SHP77 treated with DMSO at 0.1 percent for 48 hours (cell line): ENCODE results near the gene GYPE.
"Not testable (repeated sequence)": the region's sequence is repeated elsewhere in the genome, so short reads cannot be mapped to it uniquely, and the experiment has no call there.

Source experiments
- DNase-seq: peaks from one replicate; lab custom pipeline; 2025; lab: John Stamatoyannopoulos, UW

Gene GYPE

GRCh38 chr4:143870523-143871268, 34.7 kb downstream of the GYPE start:
- not testable (repeated sequence) for DNase-seq

GRCh38 chr4:143869925-143870324, 35.4 kb downstream of the GYPE start:
- not testable (repeated sequence) for DNase-seq

- DNase-seq, result not testable (repeated sequence)
Measured at GRCh38 chr4:143862716-143863115, 42.6 kb downstream of the GYPE start.

- DNase-seq, result no peak
Measured at GRCh38 chr4:143858456-143858855, 46.9 kb downstream of the GYPE start.

- not testable (repeated sequence) for DNase-seq
Measured at GRCh38 chr4:143857391-143858336, 47.7 kb downstream of the GYPE start.

GRCh38 chr4:143856017-143856557, 49.3 kb downstream of the GYPE start:
- not testable (repeated sequence) for DNase-seq

GRCh38 chr4:143854645-143855044, 50.7 kb downstream of the GYPE start:
- DNase-seq, result not testable (repeated sequence)

- DNase-seq, result not testable (repeated sequence)
Measured at GRCh38 chr4:143849296-143849695, 56.1 kb downstream of the GYPE start.

- DNase-seq, result not testable (repeated sequence)
Measured at GRCh38 chr4:143843506-143843832, 61.9 kb downstream of the GYPE start.

- DNase-seq, result not testable (repeated sequence)
Measured at GRCh38 chr4:143842624-143843505, 62.5 kb downstream of the GYPE start.

GRCh38 chr4:143839413-143839812, 65.9 kb downstream of the GYPE start:
- not testable (repeated sequence) for DNase-seq

- DNase-seq, result not testable (repeated sequence)
Measured at GRCh38 chr4:143834196-143834595, 71.2 kb downstream of the GYPE start.

- not testable (repeated sequence) for DNase-seq
Measured at GRCh38 chr4:143833676-143834075, 71.7 kb downstream of the GYPE start.

- not testable (repeated sequence) for DNase-seq
Measured at GRCh38 chr4:143830576-143830975, 74.8 kb downstream of the GYPE start.

GRCh38 chr4:143829239-143829620, 76.1 kb downstream of the GYPE start:
- DNase-seq, result not testable (repeated sequence)
